Activated CD4-positive, alpha-beta T cell treated with anti-CD3 and anti-CD28 coated beads, Interleukin-2, Interleukin-4, amounts not matched to agents 100 ng/mL and 50 ng/mL, durations not matched to agents 16 hours and 8 hours (primary cell): ENCODE measurements around the gene GMPPB.
"Not testable (repeated sequence)": the region's sequence is repeated elsewhere in the genome, so short reads cannot be mapped to it uniquely, and the experiment has no call there.

Source experiments
- DNase-seq: peaks from one replicate; pipeline ENCODE4 v3.0.0-alpha.2; 2020; ENCODE audit warnings: low spot score

GMPPB gene

GRCh38 chr3:49723628-49724551 is at the start of gene GMPPB:
TSS of gene GMPPB (minus strand) at chr3:49723951. CDS start at chr3:49723726, 225 bp downstream.
- DNase-seq: peak; percentile 96

GRCh38 chr3:49772703-49773102 is 49.0 kb upstream of the GMPPB start:
- DNase-seq: no peak

- no peak for DNase-seq
Measured at GRCh38 chr3:49771340-49771938, 47.7 kb upstream of the GMPPB start.

DNA sequence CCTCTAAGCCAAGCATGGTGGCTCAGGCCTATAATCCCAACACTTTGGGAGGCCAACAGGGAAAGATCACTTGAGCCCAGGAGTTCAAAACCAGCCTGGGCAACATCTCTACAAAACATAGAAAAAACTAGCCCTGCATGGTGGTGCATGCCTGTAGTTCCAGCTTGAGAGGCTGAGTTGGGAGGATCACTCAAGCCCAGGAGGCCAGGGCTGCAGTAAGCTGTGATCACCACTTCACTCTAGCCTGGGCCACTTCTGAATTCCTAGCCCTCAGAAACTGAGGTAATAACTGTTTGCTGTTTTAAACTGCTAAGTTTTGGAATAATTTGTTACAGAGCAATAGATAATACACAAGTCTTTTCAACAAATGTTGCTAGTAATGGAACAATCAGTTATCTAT is 46.2 kb upstream of the GMPPB start:
- DNase-seq: no peak

DNA sequence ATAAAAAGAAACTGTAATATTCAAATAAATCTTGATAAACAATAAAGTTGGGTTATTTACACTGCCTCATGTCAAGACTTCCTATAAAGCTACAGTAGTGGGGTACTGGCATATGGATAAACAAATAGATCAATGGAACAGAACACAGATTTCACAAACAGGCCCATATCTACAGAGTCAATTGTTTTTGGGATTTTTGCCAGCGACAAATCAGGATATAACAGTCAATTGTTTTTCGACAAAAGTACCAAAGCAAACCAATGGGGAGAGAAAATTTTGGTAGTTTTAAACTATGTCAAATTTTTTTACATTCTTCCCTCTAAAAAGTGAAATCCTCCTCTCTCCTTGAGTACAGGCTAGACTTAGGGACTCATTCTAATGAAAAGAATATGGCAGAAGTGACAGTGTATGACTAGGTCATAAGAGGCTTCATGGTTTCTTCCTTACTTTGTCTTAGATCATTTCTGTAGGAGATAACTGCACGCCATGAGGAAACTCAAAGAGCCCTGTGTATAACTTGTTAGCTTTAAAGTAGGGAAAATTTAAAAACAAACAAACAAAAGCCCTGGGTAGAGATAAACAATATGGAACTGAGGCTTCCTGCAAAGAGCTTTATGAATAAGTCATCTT is 45.6 kb upstream of the GMPPB start:
- DNase-seq: no peak

DNA sequence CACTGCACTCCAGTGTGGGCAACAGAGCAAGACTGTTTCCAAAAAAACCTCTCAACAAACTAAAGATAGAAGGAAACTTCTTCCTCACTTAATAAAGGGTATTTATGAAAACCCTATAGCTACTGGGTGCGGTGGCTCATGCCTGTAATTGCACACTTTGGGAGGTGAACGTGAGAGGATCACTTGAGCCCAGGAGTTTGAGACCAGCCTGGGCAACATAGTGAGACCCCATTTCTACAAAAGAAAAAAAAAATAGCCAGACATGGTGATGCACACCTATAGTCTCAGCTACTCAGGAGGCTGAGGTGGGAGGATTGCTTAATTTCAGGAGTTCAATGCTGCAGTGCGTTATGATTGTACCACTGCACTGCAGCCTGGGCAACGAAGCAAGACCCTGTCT is 40.2 kb upstream of the GMPPB start:
- no peak for DNase-seq

DNA sequence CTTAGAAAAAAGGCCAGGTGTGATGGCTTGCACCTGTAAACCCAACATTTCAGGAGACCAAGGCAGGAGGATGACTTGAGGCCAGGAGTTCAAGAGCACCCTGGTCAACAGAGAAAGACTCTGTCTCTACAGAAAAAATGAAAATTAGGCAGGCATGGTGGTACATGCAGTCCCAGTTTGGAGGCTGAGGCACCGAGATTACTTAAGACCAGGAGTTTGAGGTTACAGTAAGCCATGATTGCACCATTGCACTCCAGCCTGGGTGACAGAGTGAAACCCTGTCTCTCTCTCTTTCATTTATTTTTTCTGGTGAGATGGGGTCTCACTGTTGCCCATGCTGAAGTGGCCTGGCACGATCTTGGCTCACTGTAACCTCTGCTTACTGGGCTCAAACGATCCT is 37.9 kb upstream of the GMPPB start:
- no peak for DNase-seq

- DNase-seq: no peak
Measured at GRCh38 chr3:49759226-49759625, 35.5 kb upstream of the GMPPB start.

DNA sequence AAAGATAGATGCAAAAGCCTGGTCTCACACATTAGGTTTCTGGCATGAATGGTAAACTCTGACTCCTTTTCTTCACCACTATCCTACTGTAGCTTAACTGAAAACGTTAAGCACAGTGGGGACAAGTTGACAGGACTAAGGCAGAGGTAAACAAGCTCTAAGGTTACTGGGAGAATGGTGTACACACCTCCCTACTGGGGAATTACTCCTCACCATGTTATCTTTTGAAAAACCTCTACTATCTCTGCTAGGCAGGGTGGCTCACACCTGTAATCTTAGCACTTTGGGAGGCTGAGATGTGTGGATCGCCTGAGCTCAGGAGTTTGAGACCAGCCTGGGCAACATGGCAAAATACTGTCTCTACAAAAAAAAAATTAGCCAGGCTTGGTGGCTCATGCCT is 33.4 kb upstream of the GMPPB start:
- DNase-seq: no peak

- DNase-seq: no peak
Measured at GRCh38 chr3:49756036-49756435, 32.3 kb upstream of the GMPPB start.

GRCh38 chr3:49754536-49754935 is 30.8 kb upstream of the GMPPB start:
- no peak for DNase-seq

DNA sequence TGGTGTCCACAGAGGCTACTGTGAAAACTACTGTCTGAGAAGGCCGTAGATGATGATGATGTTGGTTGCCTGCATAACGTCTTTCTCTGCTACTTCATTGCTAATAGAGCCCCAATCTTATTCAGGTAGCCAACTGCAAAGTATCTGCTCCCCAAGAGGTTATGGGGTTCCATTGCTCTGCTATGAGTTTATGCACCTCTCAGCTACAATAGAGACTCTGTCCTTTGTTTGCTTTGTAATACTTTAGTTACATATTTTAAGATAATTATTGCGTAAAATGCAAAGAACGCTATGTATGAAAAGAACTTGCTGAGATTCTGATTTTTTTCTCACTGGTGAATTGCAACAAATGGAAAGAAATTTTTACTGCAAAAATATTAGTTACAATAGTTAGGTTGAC is 27.8 kb upstream of the GMPPB start:
- no peak for DNase-seq

- no peak for DNase-seq
Measured at GRCh38 chr3:49750056-49750455, 26.3 kb upstream of the GMPPB start.

- DNase-seq: not testable (repeated sequence)
Measured at GRCh38 chr3:49748874-49749273, 25.1 kb upstream of the GMPPB start.

GRCh38 chr3:49747792-49748480 is 24.2 kb upstream of the GMPPB start:
- DNase-seq: no peak

GRCh38 chr3:49745986-49746385 is 22.2 kb upstream of the GMPPB start:
- no peak for DNase-seq

DNA sequence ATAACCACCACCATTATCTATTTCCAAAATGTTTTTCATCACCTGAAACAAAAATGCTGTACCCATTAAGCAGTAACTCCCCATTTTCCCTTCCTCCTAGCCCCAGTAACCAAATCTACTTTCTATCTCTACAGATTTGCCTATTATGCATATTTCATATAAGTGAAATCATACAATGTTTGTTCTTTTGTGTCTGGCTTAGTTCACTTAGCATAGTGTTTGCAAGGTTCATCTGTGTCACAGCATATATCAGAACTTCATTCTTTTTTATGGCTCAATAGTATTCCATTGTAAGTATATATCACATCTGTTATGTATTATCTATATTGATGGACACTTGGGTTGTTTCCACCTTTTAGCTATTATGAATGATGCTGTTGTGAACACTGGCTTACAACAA is 16.7 kb upstream of the GMPPB start:
- DNase-seq: no peak

- DNase-seq: no peak
Measured at GRCh38 chr3:49738067-49738713, 14.4 kb upstream of the GMPPB start.

DNA sequence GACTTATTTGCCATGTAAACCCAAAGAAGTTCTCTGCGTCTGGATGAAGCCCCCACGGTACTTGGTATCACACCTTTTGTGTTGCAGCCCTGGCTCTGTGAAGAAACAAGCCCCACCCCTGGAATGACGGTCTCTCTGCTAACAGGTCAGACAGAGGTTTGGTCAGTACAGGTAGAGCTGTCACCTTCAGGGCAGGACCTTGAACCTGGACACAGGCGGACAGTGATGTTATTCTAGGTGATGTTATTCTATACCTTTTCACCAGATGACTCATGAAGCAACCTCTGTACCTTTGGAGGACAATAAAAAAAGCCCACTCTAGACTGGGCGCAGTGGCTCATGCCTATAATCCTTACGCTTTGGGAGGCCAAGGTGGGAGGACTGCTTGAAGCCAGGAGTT is 11.0 kb upstream of the GMPPB start:
- DNase-seq: no peak

DNA sequence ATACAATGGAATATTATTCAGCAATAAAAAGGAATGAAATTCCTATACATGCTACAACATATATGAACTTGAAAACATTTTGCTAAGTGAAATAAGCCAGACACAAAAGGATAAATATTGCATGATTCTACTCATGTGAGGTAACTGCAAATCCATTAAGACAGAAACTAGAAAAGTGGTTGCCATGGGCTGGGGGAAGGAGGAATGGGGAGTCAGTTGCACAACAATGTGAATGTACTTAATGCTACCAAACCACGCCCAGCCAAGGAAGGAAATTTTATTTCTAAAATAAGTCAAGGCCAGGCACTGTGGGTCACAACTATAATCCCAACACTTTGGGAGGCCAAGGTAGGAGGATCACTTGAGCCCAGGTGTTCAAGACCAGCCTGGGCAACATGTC is 9.8 kb upstream of the GMPPB start:
- DNase-seq: no peak

- no peak for DNase-seq
Measured at GRCh38 chr3:49732597-49732996, 8.8 kb upstream of the GMPPB start.
